Measurements from ENCODE around the gene EXOSC2.
"Not testable (repeated sequence)": the region's sequence is repeated elsewhere in the genome, so short reads cannot be mapped to it uniquely, and the experiment has no call there.

EXOSC2 gene

GRCh38 chr9:130666393-130667119, 27.0 kb upstream of the EXOSC2 start:
- in situ Hi-C loops (cut with HindIII; ENCODE audit: low sequenced_read_pairs) = loop anchor here (5.0 kb wide), 1 partner anchor 64 kb away; no protein-coding TSS in a partner anchor

GRCh38 chr9:130667120-130667435, 26.5 kb upstream of the EXOSC2 start:
- in situ Hi-C loops (cut with HindIII; ENCODE audit: low sequenced_read_pairs) = loop anchor here (5.0 kb wide), 1 partner anchor 65 kb away; no protein-coding TSS in a partner anchor

DNA sequence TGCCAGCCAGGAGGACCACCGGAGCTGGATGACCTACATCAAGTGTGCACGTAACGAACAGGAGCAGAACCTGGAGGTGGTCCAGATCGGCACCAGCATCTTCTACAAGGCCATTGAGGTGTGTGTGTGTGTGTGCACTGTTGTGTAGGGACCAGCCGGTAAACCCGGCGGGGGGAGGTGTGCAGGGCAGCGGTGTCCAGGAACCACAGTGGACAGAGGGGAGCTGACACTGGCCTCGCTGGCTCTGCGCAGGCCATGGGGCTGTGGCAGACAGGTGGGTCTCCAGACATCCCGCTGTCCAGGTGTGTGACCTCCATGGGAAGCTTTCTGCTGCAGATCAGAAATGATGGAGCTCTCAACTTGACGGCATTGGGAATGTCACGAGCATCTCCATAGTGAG, 25.4 kb upstream of the EXOSC2 start:
- in situ Hi-C loops (cut with HindIII; ENCODE audit: low sequenced_read_pairs) = loop anchor here (5.0 kb wide), 1 partner anchor 66 kb away; no protein-coding TSS in a partner anchor

DNA sequence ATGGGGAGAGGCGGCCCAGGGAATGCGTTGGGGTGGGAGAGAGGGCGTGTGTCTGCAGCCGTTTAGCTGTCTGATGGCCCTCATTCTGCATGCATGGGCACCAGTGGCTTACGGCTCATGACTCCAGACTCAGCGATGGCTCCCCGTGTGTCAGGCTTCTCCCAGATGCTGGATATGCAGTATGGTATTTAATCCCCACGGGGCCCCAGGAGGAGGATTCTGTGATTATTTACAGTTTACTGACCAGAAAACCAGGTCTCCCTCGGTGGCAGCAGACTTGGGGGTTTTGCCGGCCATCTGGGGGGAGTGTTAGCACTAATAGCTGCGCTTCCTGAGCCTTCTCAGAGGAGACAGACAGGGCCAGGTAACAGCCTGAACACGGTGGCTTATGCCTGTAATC, 24.9 kb upstream of the EXOSC2 start:
- in situ Hi-C loops (cut with HindIII; ENCODE audit: low sequenced_read_pairs) = loop anchor here (5.0 kb wide), 1 partner anchor 66 kb away; no protein-coding TSS in a partner anchor

DNA sequence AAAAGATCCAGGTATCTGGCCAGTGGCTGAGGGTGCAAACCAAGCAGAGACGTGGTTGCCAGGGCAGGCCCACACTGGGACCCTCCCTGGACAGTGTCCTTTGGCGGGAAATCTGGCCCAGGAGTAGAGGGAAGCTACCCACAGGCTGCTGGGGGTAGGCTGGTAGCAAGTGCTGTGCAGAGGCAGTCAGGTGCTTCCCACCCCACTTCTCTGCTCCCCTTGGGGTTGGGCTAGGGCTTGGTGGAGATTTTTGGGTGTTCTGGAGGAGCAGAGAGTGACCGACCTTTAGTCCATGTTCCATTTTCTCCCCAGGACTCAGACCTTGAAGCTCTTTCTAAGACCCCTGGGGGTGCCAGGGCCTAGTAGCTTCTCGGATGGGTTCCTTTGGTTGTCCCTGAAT, 23.6 kb upstream of the EXOSC2 start:
- in situ Hi-C loops (cut with HindIII; ENCODE audit: low sequenced_read_pairs) = loop anchor here (5.0 kb wide), 1 partner anchor 68 kb away; no protein-coding TSS in a partner anchor

DNA sequence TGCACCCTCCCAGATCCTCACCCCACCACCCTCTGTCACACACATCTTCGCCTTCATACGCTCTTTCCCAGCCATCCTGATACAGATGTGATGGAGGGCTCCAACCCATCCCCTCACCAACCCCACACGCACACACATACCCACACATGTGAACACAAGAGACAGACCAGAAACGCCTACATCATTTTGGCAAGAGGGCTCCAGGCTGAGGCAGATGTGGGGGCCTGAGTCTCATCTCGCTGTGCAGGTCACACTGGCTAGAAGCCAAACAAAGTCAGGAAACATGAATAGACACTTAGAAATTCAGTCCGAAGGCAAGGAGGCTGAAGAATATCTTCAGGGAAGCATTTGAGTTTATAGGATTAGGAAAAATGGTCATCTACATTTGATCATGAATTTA, 22.9 kb upstream of the EXOSC2 start:
- in situ Hi-C loops (cut with HindIII; ENCODE audit: low sequenced_read_pairs) = no loop called here

DNA sequence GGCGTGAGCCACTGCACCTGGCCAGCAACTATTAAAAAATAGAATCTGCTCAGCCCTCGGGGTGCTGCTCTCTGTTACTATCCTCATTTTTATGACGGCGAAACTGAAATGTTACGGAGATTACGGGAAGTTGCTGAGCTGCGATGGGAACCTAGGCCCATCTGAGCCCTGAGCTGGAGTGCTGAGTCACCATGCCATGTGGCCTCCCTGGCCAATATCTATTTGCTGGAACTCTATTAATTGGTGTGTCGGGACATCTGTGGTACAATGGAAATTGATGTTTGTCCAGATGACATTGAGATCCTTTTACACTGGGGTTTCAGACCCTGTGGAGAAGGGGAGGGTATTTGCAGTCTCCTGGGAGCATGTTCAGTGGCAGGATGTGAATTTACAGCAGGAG, 21.1 kb upstream of the EXOSC2 start:
- in situ Hi-C loops (cut with HindIII; ENCODE audit: low sequenced_read_pairs) = no loop called here

GRCh38 chr9:130672933-130673615, 20.5 kb upstream of the EXOSC2 start:
- in situ Hi-C loops (cut with HindIII; ENCODE audit: low sequenced_read_pairs) = no loop called here

- in situ Hi-C loops (cut with HindIII; ENCODE audit: low sequenced_read_pairs) = no loop called here
Observed at GRCh38 chr9:130675396-130675795, 18.2 kb upstream of the EXOSC2 start.

DNA sequence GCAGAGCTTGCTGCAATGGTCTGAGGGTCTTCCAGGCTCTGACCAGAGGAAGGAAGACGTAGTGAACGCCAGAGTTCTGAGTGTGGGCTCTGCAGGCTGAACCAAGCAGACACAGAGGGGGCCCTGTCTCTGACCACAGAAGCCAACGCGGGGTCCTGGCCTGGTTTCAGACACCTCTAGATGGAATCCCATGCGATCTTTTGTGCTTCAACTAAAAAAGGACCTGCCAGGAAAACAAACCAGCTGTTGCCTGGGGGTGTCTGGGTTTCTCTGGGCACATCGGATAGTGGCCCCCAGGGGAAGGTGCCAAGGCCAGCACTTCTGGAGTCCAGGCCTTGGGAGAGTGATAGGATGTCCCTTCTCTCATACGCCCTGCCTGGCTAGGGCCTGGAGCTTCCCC, 16.3 kb upstream of the EXOSC2 start:
- in situ Hi-C loops (cut with HindIII; ENCODE audit: low sequenced_read_pairs) = no loop called here

DNA sequence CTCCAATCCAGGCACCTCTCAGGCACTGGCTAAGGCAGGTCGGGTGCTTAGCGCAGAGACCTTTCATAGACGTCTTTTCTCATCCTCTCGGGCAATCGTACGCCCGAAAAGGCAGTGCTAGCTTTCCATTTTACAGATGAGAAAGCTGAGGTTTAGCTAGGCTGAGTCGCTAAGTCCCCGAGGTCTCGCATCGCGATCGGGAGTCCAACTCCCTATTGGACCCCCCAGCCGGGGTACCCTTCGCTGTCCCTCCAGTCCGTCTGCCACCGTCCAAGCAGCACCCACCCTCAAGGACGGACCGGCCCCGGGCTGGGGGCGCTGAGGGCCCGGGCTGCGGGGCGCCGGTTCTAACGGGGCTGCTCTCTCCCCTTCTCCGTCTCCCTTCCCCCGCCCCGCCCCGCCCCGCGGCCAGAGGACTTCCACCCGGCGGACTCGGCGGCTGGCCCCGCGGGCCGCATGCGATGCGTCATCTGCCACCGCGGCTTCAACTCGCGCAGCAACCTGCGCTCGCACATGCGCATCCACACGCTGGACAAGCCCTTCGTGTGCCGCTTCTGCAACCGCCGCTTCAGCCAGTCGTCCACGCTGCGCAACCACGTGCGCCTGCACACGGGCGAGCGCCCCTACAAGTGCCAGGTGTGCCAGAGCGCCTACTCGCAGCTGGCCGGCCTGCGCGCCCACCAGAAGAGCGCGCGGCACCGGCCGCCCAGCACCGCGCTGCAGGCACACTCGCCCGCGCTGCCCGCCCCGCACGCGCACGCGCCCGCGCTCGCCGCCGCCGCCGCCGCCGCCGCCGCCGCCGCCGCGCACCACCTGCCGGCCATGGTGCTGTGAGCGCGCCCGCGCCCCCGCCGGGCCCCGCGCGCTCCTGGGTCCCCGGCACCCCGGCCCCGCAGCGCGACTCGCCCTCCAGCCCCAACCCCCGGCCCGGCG, 12.5 kb upstream of the EXOSC2 start:
- in situ Hi-C loops (cut with HindIII; ENCODE audit: low sequenced_read_pairs) = no loop called here

DNA sequence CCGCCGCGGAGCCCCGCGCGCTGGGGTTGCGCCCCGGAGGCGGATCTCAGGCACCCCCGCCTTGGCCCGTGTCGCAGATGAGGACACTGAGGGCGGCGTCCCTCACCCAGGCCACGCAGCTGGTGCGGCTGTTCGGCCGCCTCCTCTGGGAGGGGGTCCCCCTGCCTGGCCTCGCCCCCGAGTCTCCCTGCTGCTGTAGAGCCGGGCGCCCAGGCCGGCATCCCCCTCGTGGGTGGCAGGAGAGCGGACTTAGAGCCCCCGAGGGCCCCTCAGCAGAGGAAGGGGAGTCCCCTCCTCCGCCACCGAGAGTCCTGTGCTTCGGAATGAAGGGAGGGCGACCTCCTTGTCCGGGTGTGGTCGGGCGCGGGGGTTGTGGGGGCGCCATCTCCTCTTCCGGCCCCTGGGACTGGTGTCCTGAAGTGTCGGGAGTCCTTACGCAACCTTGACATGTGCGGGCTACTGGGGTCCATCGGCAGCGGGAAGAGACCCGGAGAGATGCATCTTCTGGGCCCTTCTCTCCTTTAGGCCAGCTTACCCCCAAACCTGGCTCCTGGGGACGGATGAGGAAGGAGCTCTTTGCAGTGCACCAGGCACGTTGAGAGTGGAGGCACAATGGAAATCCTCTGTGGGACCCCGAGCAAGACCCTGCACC, 11.7 kb upstream of the EXOSC2 start:
- in situ Hi-C loops (cut with HindIII; ENCODE audit: low sequenced_read_pairs) = no loop called here

GRCh38 chr9:130682421-130683121, 11.0 kb upstream of the EXOSC2 start:
- in situ Hi-C loops (cut with HindIII; ENCODE audit: low sequenced_read_pairs) = no loop called here

- in situ Hi-C loops (cut with HindIII; ENCODE audit: low sequenced_read_pairs) = no loop called here
Observed at GRCh38 chr9:130685104-130685503, 8.5 kb upstream of the EXOSC2 start.

DNA sequence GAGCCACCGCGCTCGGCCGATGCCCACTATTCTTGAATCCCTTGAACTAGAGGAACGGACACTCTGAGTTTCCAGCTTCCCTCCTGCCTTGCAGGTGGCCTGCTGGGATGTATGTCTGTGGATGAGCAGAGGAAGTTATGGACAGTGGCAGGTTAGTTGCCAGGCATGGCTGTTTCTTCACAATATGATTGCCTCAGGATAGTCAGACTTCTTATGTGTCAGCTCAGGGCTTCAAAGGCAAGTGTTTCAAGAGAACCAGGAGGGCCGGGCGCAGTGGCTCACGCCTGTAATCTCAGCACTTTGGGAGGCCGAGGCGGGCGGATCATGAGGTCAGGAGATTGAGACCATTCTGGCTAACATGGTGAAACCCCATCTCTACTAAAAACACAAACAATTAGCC, 7.6 kb upstream of the EXOSC2 start:
- in situ Hi-C loops (cut with HindIII; ENCODE audit: low sequenced_read_pairs) = not testable (repeated sequence)

GRCh38 chr9:130687615-130688014, 6.0 kb upstream of the EXOSC2 start:
- in situ Hi-C loops (cut with HindIII; ENCODE audit: low sequenced_read_pairs) = no loop called here

GRCh38 chr9:130688072-130688471, 5.5 kb upstream of the EXOSC2 start:
- in situ Hi-C loops (cut with HindIII; ENCODE audit: low sequenced_read_pairs) = no loop called here

- in situ Hi-C loops (cut with HindIII; ENCODE audit: low sequenced_read_pairs) = no loop called here
Observed at GRCh38 chr9:130689572-130689936, 4.0 kb upstream of the EXOSC2 start.

- in situ Hi-C loops (cut with HindIII; ENCODE audit: low sequenced_read_pairs) = no loop called here
Observed at GRCh38 chr9:130689937-130690700, 3.5 kb upstream of the EXOSC2 start.

GRCh38 chr9:130692321-130692720, 1.3 kb upstream of the EXOSC2 start:
- in situ Hi-C loops (cut with HindIII; ENCODE audit: low sequenced_read_pairs) = no loop called here

Measured in DLD1 (cell line).